K562 (cell line): ENCODE data around the gene NR1D2. TPM values are rescaled to one million over a fixed set of nuclear protein-coding genes. Genes with fewer than 3 reads are reported as not detected.

Experiments used
- ATAC-seq: fragments of 200-7000 bp; cut with Tn5 transposase; 3 replicates; pipeline ENCODE4 v1.9.1; 2020; ENCODE audit warnings: moderate library complexity
- BruUV-seq: library from RNA; stranded (reverse); fragments of 400-500 nt; replicated peaks from 2 replicates; lab custom pipeline; 2021; lab: Mats Ljungman, UMichigan
- CTCF ChIA-PET: fragments of 300-600 bp; formaldehyde crosslinking; extraction: SDS; loops from one replicate; lab custom pipeline; 2021; ENCODE audit warnings: low intra/inter-chr PET ratio; lab: Yijun Ruan, JAX
- POLR2A ChIA-PET: fragments of 300-600, 350-650 bp; sonication (Branson Sonifier 250); formaldehyde crosslinking; extraction: SDS; loops from one replicate; lab custom pipeline; 2021; ENCODE audit warnings: antibody characterized with exemption, inconsistent platforms; lab: Yijun Ruan, JAX
- DNase-seq, 4 experiments: peaks; one replicate each; pipeline versions ENCODE4 v3.0.0 to v3.0.0-alpha.2; 2011 to 2018; ENCODE audit warnings: low spot score in 3 of 4, mixed read lengths in 3 of 4; ENCODE audit errors: extremely low read depth in 1 of 4
- FAIRE-seq: peaks from 2 replicates; lab custom pipeline; 2011; peaks lifted over from hg19 to GRCh38; lab: Jason Lieb, UNC
- H2AFZ ChIP-seq: 2 replicates; pipeline ENCODE4 v1.6.0; 2011; ENCODE audit warnings: low read depth, low read length, control low read depth, inconsistent platforms
- H3K27ac ChIP-seq: fragments of 200-600 bp; 3 replicates; pipeline ENCODE4 v1.8.0; 2011; ENCODE audit warnings: low read depth, mild to moderate bottlenecking, control low read depth, inconsistent platforms, low read length, moderate library complexity, mixed read lengths; ENCODE audit errors: extremely low read depth
- H3K27me3 ChIP-seq, 2 experiments: fragments of 300-600 bp in 1 of 2; 2 replicates in 1 of 2; 3 replicates in 1 of 2; pipeline versions ENCODE4 v1.6.0 to v1.8.0; 2011; ENCODE audit warnings: inconsistent platforms in 2 of 2, low read length in 2 of 2, mild to moderate bottlenecking in 1 of 2, mixed read lengths in 1 of 2, moderate library complexity in 1 of 2; ENCODE audit not compliant: control insufficient read depth in 2 of 2, insufficient read depth in 2 of 2
- H3K36me3 ChIP-seq: fragments of 300-600 bp; 3 replicates; pipeline ENCODE4 v1.8.0; 2011; ENCODE audit warnings: mild to moderate bottlenecking, low read length, inconsistent platforms; ENCODE audit not compliant: control insufficient read depth, insufficient read depth
- H3K4me1 ChIP-seq, 2 experiments: fragments of 200-600 bp in 1 of 2; replicated peaks in 1 of 2; 2 replicates in 1 of 2; 3 replicates in 1 of 2; pipeline versions ENCODE4 v1.5.1 to v1.8.0; 2011; ENCODE audit warnings: inconsistent platforms in 2 of 2, low read length in 2 of 2, mild to moderate bottlenecking in 1 of 2, mixed read lengths in 1 of 2, moderate library complexity in 1 of 2; ENCODE audit not compliant: control insufficient read depth in 2 of 2, insufficient read depth in 2 of 2
- H3K4me2 ChIP-seq: 2 replicates; pipeline ENCODE4 v1.6.1; 2011; ENCODE audit warnings: low read length, control low read depth, inconsistent platforms, mixed read lengths; ENCODE audit not compliant: insufficient read depth
- H3K4me3 ChIP-seq: fragments of 200-600 bp; sonication (generic), shearing (Covaris generic); 2 replicates; pipeline ENCODE4 v1.5.1; 2016; ENCODE audit warnings: control low read depth, inconsistent platforms
- H3K79me2 ChIP-seq: fragments of 200-600 bp; 3 replicates; pipeline ENCODE4 v1.8.0; 2011; ENCODE audit warnings: low read length, inconsistent platforms; ENCODE audit not compliant: control insufficient read depth, insufficient read depth
- H3K9ac ChIP-seq, 2 experiments: 2 replicates each; pipeline versions ENCODE4 v1.6.0 to v1.6.1; 2011; ENCODE audit warnings: low read depth in 2 of 2, low read length in 2 of 2, control low read depth in 1 of 2, inconsistent platforms in 1 of 2, mild to moderate bottlenecking in 1 of 2, mixed read lengths in 1 of 2; ENCODE audit not compliant: insufficient read depth in 1 of 2
- H3K9me1 ChIP-seq: one replicate; pipeline ENCODE4 v1.6.0; 2011; ENCODE audit warnings: inconsistent platforms, mild to moderate bottlenecking, low read length, moderate library complexity; ENCODE audit not compliant: control insufficient read depth, insufficient read depth
- H3K9me3 ChIP-seq: replicated peaks from 2 replicates; pipeline ENCODE4 v1.5.1; 2011; ENCODE audit warnings: low read depth, low read length, inconsistent platforms; ENCODE audit not compliant: control insufficient read depth, insufficient read depth
- H4K20me1 ChIP-seq: replicated peaks from 2 replicates; pipeline ENCODE4 v1.6.1; 2011; ENCODE audit warnings: low read length, inconsistent platforms, mixed read lengths; ENCODE audit not compliant: control insufficient read depth, insufficient read depth
- BACH1 ChIP-seq: fragments of 200-800 bp; sonication (Bioruptor generic); IDR thresholded peaks from 2 replicates; pipeline ENCODE4 v1.6.1; 2016; ENCODE audit warnings: missing genetic modification characterization, missing compliant biosample characterization
- C11orf30 ChIP-seq: fragments of 450-650 bp; IDR thresholded peaks from 2 replicates; pipeline ENCODE4 v1.6.1; 2016; ENCODE audit warnings: low read depth, mild to moderate bottlenecking
- GTF2E2 ChIP-seq: fragments of 200-800 bp; sonication (Bioruptor generic); IDR thresholded peaks from 2 replicates; pipeline ENCODE4 v1.6.1; 2016; ENCODE audit warnings: missing genetic modification characterization, missing compliant biosample characterization
- HMGN3 ChIP-seq: IDR thresholded peaks from 2 replicates; pipeline ENCODE4 v1.6.1; 2011; ENCODE audit warnings: borderline replicate concordance, low read depth, mild to moderate bottlenecking, mixed read lengths, low read length; ENCODE audit not compliant: insufficient read length; ENCODE audit errors: extremely low read depth
- SRSF3 ChIP-seq: fragments of 200-400 bp; formaldehyde crosslinking; IDR thresholded peaks from 2 replicates; pipeline ENCODE4 v1.6.1; 2016; ENCODE audit warnings: mild to moderate bottlenecking, low read length, moderate library complexity; ENCODE audit not compliant: insufficient read depth
- TOE1 ChIP-seq, 2 experiments: fragments of 450-650 bp in 1 of 2; sonication (generic) in 1 of 2; formaldehyde crosslinking in 1 of 2; IDR thresholded peaks; 2 replicates each; pipeline versions ENCODE4 v1.7.1 to v1.8.0; 2016 to 2022; ENCODE audit warnings: borderline replicate concordance in 2 of 2, mild to moderate bottlenecking in 2 of 2, antibody characterized with exemption in 1 of 2, inconsistent platforms in 1 of 2, low read depth in 1 of 2, missing genetic modification reagents in 1 of 2, moderate library complexity in 1 of 2
- ZNF24 ChIP-seq: fragments of 450-650 bp; IDR thresholded peaks from 2 replicates; pipeline ENCODE4 v1.6.1; 2016
- ZNF316 ChIP-seq: fragments of 450-650 bp; IDR thresholded peaks from 2 replicates; pipeline ENCODE4 v1.6.1; 2016
- WGBS: fragments of 100-300 bp; shearing (Covaris generic); methylation state at CpG from one replicate; pipeline ENCODE4 v1.1.6; 2016; ENCODE audit warnings: low coverage, mixed read lengths; ENCODE audit not compliant: insufficient coverage; ENCODE audit errors: missing lambda C conversion rate; 5-methylcytosine and 5-hydroxymethylcytosine counted together
- in situ Hi-C: fragments of 300-500 bp; cut with MboI; formaldehyde crosslinking; loops from 4 replicates; pipeline ENCODE4 v1.15.0; 2018; ENCODE audit warnings: inconsistent platforms, mixed read lengths
- intact Hi-C: fragments of 100-400 bp; cut with micrococcal nuclease; formaldehyde crosslinking; loops from 2 replicates; pipeline ENCODE4 v1.14.2; 2022
- polyA plus RNA-seq, 8 experiments: library from polyadenylated mRNA; depleted of rRNA in 4 of 8; stranded (reverse) in 5 of 8; unstranded in 3 of 8; fragments of >200 nt; fragmentation: Nextera tagmentation in 2 of 8; fragmentation: Illumina TruSeq in 1 of 8; extraction: Ambion mirVana in 2 of 8; extraction: Trizol in 1 of 8; gene quantifications; 2 replicates each; pipeline versions ENCODE4 v1.2.1 to v1.2.3, GENCODE V29; 2011 to 2014; ENCODE audit warnings: inconsistent platforms in 1 of 8, missing spikeins in 1 of 8
- total RNA-seq, 7 experiments: library from RNA; depleted of rRNA in 6 of 7; stranded (reverse); fragments of >200 nt in 6 of 7; fragmentation: Illumina TruSeq in 2 of 7; extraction: Trizol in 2 of 7; gene quantifications; 2 replicates each; pipeline versions ENCODE4 v1.2.1 to v1.2.3, GENCODE V29; 2011 to 2021; ENCODE audit warnings: low replicate concordance in 1 of 7

The NR1D2 gene
- total and polyA plus RNA-seq, 9 of the 15 experiments (the other 6 are each of a cell fraction or from before 2014, with no cell fraction given), result 1.2 to 5.5 (median 2.9) TPM

DNA sequence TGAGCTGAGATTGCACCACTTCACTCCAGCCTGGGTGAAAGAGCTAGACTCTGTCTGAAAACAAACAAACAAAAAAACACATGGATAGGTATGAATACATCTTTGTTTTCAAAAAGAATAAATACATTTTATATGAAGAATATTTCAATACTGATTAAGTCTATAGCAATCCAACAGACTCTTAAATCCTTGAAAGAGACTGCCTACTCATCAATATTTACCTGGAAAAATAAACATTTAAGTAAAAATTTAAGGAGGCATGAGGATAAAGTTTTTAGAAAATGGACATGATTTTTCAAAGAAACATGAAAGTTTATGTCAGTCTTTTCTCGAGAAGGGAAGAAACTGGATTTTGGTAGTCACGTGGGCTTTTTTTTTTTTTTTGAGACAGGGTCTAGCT, 33.7 kb upstream of the NR1D2 start:
- in situ Hi-C loops, result no loop called here
- ATAC-seq (no peak), FAIRE-seq (no peak), DNase-seq (no peak)
- no TSS peak for BruUV-seq
- Histone ChIP-seq H3K27me3 (no peaks in the 10 kb centered on the region), H3K4me3 (no peak overlapping the region)
- peak; percentile 75 for TF ChIP-seq ZNF316
- no peak for TF ChIP-seq HMGN3
- no peak for TF ChIP-seq ZNF24
- no peak for TF ChIP-seq BACH1 (tag)
- TF ChIP-seq SRSF3, result no peak
- peak; percentile 45; the same call in 1 of the 2 replicates for TF ChIP-seq C11orf30
- TF ChIP-seq TOE1 (IDR thresholded peaks at IDR 0.05; ENCODE audit: borderline replicate concordance), result no peak
- TF ChIP-seq TOE1 (CRISPR knock-in tag; IDR thresholded peaks at IDR 0.05; ENCODE audit: borderline replicate concordance, low read depth), result no peak
- no peak for TF ChIP-seq GTF2E2 (tag)
- TF ChIP-seq, all 486 proteins: peak for 2
- H4K20me1 ChIP-seq, result no peaks in the 10 kb centered on the region
- no peak overlapping the region for H2AFZ ChIP-seq
- intact Hi-C loops, result loop anchor here (10.0 kb wide), 1 partner anchor 583 kb away; the partner anchor contains the start of gene THRB
- peaks cover 2 to 14% of the 10 kb centered on the region in 2 experiments for H3K4me1 ChIP-seq
- no peaks in the 10 kb centered on the region for H3K9me3 ChIP-seq
- 45% methylated on average over 2 of the region's 2 CpGs for WGBS
- H3K27ac ChIP-seq, result no peak overlapping the region
- ChIA-PET CTCF (no interaction called here), POLR2A (no interaction called here)
- H3K9ac ChIP-seq, result no peak overlapping the region
- H3K4me2 ChIP-seq, result no peak overlapping the region
- H3K79me2 ChIP-seq, result peaks cover 21% of the 10 kb centered on the region
- peaks cover 17% of the 10 kb centered on the region; the same call in 2 of the 3 replicates for H3K36me3 ChIP-seq
- no peaks in the 10 kb centered on the region for H3K9me1 ChIP-seq
